ENCODE results near the gene MAP3K12.
A peak's percentile ranks its signal among the peaks of the same experiment; 100 is the strongest.

Gene MAP3K12

DNA sequence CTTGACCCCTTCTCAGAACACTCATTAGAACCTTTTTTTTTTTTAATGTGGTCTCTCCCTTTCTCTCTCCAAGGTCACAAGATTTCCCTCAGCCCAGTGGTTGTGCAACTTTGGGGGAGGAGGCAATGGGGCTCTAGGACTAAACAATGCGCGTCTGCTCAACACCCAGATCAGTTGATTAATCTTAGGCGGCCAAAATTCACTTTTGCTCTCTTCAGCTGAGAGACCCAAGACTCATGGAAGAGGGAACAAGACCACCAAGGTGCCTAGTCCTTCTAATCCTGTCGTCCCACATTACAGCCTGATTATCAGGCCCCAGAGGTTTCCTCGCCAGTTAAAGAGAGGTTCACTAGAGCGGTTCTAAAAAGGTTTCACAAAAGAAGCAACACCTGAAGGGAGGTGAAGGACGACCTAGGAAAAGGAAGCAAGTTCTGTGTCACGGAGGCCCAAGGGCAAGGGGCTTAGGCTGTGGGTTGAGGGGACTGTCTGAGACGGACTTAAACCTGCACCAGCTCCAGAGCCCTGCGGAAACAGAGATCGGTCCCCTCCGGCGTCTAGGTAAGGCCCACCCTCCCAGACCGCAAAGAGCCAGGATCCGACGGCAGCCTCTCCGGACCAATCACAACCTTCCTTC is 1.0 kb upstream of the MAP3K12 start:
- H3K36me3 ChIP-seq (ENCODE audit: control insufficient read depth in 1 of 2, insufficient read depth in 2 of 2, low read length in 2 of 2): peaks cover 1 to 10% of the 10 kb centered on the region in 2 donors
- H3K27ac ChIP-seq (ENCODE audit: low read length): peak overlapping the region; percentile 100
- peaks cover 21 to 35% of the 10 kb centered on the region in 2 donors for H3K4me1 ChIP-seq (ENCODE audit: control insufficient read depth in 1 of 2, insufficient read depth in 2 of 2, low read length in 2 of 2)
- H3K9me3 ChIP-seq (ENCODE audit: control insufficient read depth in 1 of 2, low read length in 2 of 2): no peaks in the 10 kb centered on the region
- H3K4me3 ChIP-seq (ENCODE audit: low read depth in 1 of 2, low read length in 2 of 2): peak overlapping the region; percentile 63 to 92
- H3K27me3 ChIP-seq (ENCODE audit: low read depth, low read length): no peaks in the 10 kb centered on the region

DNA sequence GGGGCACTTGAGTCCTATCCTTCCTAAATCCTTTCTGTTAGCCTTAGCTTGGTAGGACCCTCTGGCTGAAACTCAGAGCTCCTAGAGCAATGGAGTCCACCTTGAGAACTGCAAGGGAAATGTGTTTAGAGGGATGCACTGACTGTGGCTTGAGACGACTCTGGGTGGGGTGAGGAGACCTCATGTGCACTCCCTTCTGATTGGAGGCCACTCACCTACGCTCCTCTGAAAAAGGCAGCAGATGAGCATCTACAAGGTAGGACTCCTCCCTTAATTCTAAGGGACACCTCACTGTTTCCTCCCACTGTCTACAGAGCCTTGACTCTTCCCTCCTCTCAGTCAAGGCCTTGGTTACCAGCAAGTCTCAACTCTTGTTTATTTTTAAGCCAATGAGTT is 1.0 kb downstream of the MAP3K12 start:
- Histone ChIP-seq H3K27me3 (ENCODE audit: low read depth, low read length) (no peaks in the 10 kb centered on the region), H3K4me3 (ENCODE audit: low read depth in 1 of 2, low read length in 2 of 2) (peak overlapping the region; percentile 26 to 63)

DNA sequence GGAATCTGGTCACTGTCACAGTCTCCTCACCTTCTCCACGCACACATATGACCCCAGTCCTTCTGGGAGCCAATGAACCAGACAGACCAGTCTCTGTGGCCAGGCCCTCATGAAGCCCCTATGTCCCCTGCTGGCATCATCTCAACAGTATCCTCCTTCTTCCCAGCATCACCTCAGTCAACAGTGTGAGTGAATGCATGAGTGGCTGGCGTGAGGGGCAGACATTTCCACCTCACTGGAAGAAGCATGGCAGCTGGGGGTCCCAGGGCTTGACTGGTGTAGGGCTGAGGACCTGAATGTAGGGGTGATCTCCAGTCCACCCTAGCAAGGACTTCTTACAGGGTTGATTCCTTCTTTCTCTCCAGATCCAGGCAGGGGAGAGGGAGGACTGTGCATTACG is 1.8 kb downstream of the MAP3K12 start:
- Histone ChIP-seq H3K36me3 (ENCODE audit: control insufficient read depth in 1 of 2, insufficient read depth in 2 of 2, low read length in 2 of 2) (no peaks in the 10 kb centered on the region), H3K9me3 (ENCODE audit: control insufficient read depth in 1 of 2, low read length in 2 of 2) (no peaks in the 10 kb centered on the region), H3K4me1 (ENCODE audit: control insufficient read depth in 1 of 2, insufficient read depth in 2 of 2, low read length in 2 of 2) (peaks cover 28 to 41% of the 10 kb centered on the region in 2 donors), H3K4me3 (ENCODE audit: low read depth in 1 of 2, low read length in 2 of 2) (no peak overlapping the region), H3K27ac (ENCODE audit: low read length) (no peak overlapping the region), H3K27me3 (ENCODE audit: low read depth, low read length) (no peaks in the 10 kb centered on the region)

More for the DNA sequence above, 1.0 kb downstream of the MAP3K12 start:
- H3K4me1 ChIP-seq (ENCODE audit: control insufficient read depth in 1 of 2, insufficient read depth in 2 of 2, low read length in 2 of 2): peaks cover 28 to 44% of the 10 kb centered on the region in 2 donors
- peak overlapping the region; percentile 7 for H3K27ac ChIP-seq (ENCODE audit: low read length)
- no peaks in the 10 kb centered on the region for H3K36me3 ChIP-seq (ENCODE audit: control insufficient read depth in 1 of 2, insufficient read depth in 2 of 2, low read length in 2 of 2)
- H3K9me3 ChIP-seq (ENCODE audit: control insufficient read depth in 1 of 2, low read length in 2 of 2): no peaks in the 10 kb centered on the region

DNA sequence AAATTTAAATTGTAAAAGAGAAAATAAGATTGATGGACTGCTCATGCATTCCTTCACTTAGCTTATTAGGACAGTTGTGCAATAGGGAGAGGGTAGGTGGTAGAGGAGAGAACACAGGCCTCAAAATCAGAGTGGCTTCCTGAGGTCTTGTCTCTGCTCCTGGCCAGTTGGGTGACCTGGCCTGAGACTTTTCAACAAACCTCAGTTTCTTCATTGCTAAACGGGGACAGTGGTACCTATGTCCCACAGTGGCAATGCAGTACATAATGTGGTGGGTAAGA is 2.6 kb downstream of the MAP3K12 start:
- Histone ChIP-seq H3K36me3 (ENCODE audit: control insufficient read depth in 1 of 2, insufficient read depth in 2 of 2, low read length in 2 of 2) (no peaks in the 10 kb centered on the region), H3K4me1 (ENCODE audit: control insufficient read depth in 1 of 2, insufficient read depth in 2 of 2, low read length in 2 of 2) (peaks cover 23 to 39% of the 10 kb centered on the region in 2 donors), H3K9me3 (ENCODE audit: control insufficient read depth in 1 of 2, low read length in 2 of 2) (no peaks in the 10 kb centered on the region), H3K4me3 (ENCODE audit: low read depth in 1 of 2, low read length in 2 of 2) (no peak overlapping the region), H3K27me3 (ENCODE audit: low read depth, low read length) (no peaks in the 10 kb centered on the region), H3K27ac (ENCODE audit: low read length) (peak overlapping the region; percentile 29)

DNA sequence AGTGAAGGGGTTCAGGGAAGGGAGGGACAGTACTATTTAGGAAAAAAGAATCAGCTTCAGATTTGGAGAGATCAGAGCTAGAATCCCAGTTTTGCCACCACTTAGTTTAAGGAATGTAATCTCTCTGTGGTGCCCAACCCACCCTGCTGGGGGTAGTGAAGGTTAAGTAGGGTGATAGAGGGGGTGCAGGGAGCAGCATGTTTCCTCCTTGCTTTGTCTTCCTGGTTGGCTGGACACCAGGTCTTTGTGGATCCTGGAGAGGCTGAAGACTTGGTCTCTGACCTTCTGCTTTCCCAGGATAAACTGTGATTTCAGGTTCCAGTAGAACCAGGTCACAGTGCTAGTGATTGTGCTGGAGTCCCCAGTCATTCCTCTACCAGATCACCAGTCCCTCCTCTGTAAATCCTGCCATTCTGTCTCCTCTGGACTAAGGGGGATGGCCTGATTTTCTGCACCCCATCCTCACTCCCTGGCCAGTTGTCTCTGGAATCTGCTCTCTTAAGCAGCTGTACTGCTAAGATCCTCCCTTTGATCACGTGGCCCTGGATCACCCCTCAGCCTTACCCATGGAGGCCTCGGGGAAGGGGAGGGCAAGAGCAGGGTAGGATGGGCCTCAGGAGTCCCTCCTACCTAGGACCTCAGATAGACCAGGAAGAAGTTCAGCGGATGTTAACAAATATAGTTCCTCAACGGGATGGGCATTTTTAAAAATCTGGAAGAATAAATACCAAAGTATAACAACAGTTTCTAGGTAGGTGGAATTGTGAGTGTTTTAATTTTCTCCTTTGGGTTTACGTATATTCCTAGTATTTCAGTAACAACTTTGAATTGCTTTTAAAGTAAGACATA is 3.1 kb downstream of the MAP3K12 start:
- no peaks in the 10 kb centered on the region for H3K9me3 ChIP-seq (ENCODE audit: control insufficient read depth in 1 of 2, low read length in 2 of 2)
- no peaks in the 10 kb centered on the region for H3K36me3 ChIP-seq (ENCODE audit: control insufficient read depth in 1 of 2, insufficient read depth in 2 of 2, low read length in 2 of 2)
- H3K4me3 ChIP-seq (ENCODE audit: low read depth in 1 of 2, low read length in 2 of 2): no peak overlapping the region
- H3K27ac ChIP-seq (ENCODE audit: low read length): peak overlapping the region; percentile 29
- peaks cover 20 to 35% of the 10 kb centered on the region in 2 donors for H3K4me1 ChIP-seq (ENCODE audit: control insufficient read depth in 1 of 2, insufficient read depth in 2 of 2, low read length in 2 of 2)
- H3K27me3 ChIP-seq (ENCODE audit: low read depth, low read length): no peaks in the 10 kb centered on the region

DNA sequence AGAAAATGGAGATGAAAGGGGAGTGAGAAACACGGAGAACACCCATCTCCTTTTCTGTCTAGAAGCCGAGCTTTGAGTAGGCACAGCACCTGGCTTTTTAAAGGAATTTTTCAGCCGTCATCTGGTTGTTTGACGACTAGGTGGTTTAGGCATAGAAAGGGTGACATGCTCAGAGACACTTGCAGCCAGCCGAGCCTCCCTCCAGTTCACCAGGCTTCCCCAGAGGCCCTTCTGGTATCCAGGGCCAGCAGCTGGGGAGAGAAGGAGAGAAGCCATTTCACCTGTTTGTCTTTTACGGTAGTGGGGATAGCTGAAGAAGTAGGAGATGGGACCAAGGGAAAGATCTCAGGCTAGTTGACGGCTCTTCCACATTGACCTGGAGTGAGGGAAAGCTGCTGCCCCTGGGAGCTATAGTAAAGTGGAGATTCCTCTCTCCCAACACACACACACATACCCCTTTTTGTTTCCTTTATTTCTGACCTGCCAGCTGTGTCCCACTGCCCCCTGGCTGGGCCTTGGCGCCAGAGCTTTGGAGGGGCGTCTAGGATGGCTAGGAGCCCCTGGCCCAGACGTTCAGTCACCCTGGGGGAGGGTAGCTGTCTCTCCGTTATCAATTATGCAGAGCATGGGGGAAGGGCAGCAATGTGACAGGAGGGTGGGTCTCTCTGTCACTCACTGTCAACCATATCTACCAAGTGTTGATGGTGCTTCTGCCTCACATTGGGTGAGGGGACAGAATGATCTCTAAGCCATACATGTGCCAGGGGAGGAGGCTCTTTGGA is 5.5 kb downstream of the MAP3K12 start:
- no peaks in the 10 kb centered on the region for H3K36me3 ChIP-seq (ENCODE audit: control insufficient read depth in 1 of 2, insufficient read depth in 2 of 2, low read length in 2 of 2)
- peaks cover 14 to 32% of the 10 kb centered on the region in 2 donors for H3K4me1 ChIP-seq (ENCODE audit: control insufficient read depth in 1 of 2, insufficient read depth in 2 of 2, low read length in 2 of 2)

DNA sequence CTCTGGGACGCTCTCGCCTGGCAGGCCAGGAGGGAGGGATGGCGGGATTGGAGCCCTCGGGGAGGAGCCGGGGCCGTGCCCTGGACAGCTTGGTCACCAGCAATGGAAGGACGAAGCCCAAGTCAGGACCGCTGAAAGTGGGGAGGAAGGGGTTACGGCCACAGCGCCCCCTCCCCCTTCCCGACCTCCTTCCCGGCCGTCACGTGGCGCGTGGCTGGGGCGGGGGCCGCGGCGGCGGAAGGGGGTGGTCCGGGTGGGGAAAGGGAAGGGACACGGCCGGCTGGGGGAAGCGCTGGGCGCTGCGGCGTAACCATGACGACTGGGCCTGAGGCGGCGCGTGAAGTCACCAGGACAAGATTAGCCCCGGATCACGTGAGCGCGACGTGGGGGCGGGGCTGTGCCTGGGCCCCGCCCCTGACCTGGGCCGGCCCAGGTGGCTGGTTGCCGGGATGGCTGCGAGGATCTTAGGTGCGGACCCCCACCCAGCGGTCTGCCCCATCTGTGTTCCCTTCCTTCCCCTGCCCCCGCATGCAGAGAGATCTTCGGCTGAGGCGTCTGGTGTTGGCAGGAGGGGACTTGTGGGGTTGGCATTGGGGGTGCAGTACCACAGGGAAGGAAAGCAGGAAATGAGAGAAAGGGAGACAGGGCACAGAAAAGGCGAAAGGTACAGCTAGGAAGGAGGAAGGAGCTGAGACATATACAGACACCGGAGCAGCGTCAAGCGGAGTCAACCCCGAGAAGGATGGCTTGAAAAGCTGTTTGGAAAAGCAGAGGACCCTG is 6.2 kb downstream of the MAP3K12 start:
- Histone ChIP-seq H3K27me3 (ENCODE audit: low read depth, low read length) (no peaks in the 10 kb centered on the region), H3K27ac (ENCODE audit: low read length) (peak overlapping the region; percentile 77), H3K4me3 (ENCODE audit: low read depth in 1 of 2, low read length in 2 of 2) (peak overlapping the region; percentile 78 to 81), H3K9me3 (ENCODE audit: control insufficient read depth in 1 of 2, low read length in 2 of 2) (no peaks in the 10 kb centered on the region), H3K36me3 (ENCODE audit: control insufficient read depth in 1 of 2, insufficient read depth in 2 of 2, low read length in 2 of 2) (no peaks in the 10 kb centered on the region), H3K4me1 (ENCODE audit: control insufficient read depth in 1 of 2, insufficient read depth in 2 of 2, low read length in 2 of 2) (peaks cover 14 to 26% of the 10 kb centered on the region in 2 donors)

More for the DNA sequence above, 5.5 kb downstream of the MAP3K12 start:
- Histone ChIP-seq H3K27ac (ENCODE audit: low read length) (peak overlapping the region; percentile 77), H3K27me3 (ENCODE audit: low read depth, low read length) (no peaks in the 10 kb centered on the region), H3K9me3 (ENCODE audit: control insufficient read depth in 1 of 2, low read length in 2 of 2) (no peaks in the 10 kb centered on the region), H3K4me3 (ENCODE audit: low read depth in 1 of 2, low read length in 2 of 2) (peak overlapping the region; percentile 78 to 81)

DNA sequence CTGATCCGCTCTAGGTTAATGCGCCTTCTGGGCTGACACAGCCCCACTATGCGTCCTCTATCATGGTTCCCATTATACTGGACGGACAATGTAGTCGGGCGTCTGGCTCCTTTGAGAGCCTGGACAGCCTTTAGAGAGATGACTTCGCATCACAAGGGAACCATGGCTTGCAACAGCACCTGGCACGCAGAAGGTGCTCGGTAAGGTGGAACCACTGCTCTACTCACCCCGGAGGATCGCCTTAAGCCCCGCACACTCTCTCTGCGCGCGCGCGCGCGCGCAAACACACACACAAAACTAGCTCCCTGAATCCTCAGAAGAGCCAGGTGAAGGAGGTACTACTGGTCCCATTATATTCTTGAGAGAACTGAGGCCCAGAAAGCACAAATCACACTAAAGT is 7.1 kb downstream of the MAP3K12 start:
- Histone ChIP-seq H3K27ac (ENCODE audit: low read length) (peak overlapping the region; percentile 7), H3K36me3 (ENCODE audit: control insufficient read depth in 1 of 2, insufficient read depth in 2 of 2, low read length in 2 of 2) (peaks cover 4 to 5% of the 10 kb centered on the region in 2 donors), H3K4me1 (ENCODE audit: control insufficient read depth in 1 of 2, insufficient read depth in 2 of 2, low read length in 2 of 2) (peaks cover 14 to 22% of the 10 kb centered on the region in 2 donors), H3K27me3 (ENCODE audit: low read depth, low read length) (no peaks in the 10 kb centered on the region), H3K9me3 (ENCODE audit: control insufficient read depth in 1 of 2, low read length in 2 of 2) (no peaks in the 10 kb centered on the region), H3K4me3 (ENCODE audit: low read depth in 1 of 2, low read length in 2 of 2) (peak overlapping the region; percentile 67 to 78)

DNA sequence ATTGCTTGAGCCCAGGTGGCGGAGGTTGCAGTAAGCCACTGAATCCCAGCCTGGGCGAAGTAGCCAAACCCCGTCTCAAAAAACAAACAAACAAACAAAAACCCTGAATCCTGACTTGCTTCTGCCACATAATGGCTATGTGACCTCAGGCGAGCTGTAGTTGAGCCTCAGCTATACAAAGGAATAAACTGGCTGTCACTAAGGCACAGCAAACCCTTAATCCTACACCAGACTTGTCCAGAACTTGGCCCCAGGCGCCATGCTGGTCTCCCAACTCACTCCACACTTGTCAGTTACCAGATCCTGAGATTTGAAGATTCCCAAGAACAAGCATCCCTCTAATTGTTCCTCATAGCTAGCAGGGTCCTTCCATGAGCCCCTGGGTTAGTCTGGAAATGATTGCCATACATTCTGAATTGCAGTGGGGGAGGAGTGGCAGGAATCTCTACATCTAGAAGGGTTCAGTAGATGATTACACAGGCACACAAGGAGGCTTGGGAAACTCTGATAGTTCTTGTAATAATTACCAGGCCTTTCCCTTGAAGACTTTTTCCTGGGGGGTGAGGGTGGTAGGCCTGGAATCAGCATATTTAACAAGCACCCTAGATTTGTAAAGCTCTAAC is 9.9 kb downstream of the MAP3K12 start:
- Histone ChIP-seq H3K27ac (ENCODE audit: low read length) (no peak overlapping the region), H3K27me3 (ENCODE audit: low read depth, low read length) (no peaks in the 10 kb centered on the region), H3K36me3 (ENCODE audit: control insufficient read depth in 1 of 2, insufficient read depth in 2 of 2, low read length in 2 of 2) (peaks cover 24 to 33% of the 10 kb centered on the region in 2 donors), H3K9me3 (ENCODE audit: control insufficient read depth in 1 of 2, low read length in 2 of 2) (no peaks in the 10 kb centered on the region), H3K4me1 (ENCODE audit: control insufficient read depth in 1 of 2, insufficient read depth in 2 of 2, low read length in 2 of 2) (peaks cover 7 to 18% of the 10 kb centered on the region in 2 donors), H3K4me3 (ENCODE audit: low read depth in 1 of 2, low read length in 2 of 2) (no peak overlapping the region)

DNA sequence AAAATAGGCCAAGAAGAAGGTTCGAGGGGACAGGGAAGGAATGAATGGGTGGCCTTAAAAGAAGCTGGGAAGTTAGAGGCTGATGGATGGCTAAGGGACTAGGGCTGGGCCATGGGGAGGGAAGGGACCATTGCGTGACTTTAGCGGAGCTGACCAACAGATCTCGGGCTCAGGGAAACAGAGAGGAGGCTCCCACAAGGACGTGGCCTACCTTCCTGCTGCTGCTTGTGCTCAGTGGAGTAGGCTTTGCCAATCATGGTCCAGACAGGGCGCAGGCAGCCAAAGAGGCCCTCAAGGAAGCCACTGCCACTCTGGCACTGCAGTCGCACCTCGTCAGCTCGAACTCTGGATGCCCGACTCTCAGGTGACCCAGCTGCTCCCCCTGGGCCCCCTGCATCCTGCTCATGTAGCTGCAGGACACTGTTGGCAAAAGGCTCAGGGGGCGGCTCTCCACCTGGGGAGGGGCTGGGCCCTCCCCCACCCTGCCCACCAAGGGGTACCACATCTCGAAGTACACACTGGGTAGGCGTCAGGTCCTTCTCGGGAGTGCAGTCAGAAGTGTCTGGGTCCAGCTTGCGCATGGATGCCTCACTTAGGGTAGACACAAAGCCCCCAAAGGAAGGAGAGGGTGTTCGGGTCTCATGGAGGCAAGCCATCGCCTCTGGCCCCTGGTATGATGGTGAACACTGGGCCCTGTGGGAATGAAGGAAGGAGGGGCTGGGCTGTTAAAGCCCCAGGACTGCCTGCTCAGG is 12.3 kb downstream of the MAP3K12 start:
- peaks cover 42 to 56% of the 10 kb centered on the region in 2 donors for H3K36me3 ChIP-seq (ENCODE audit: control insufficient read depth in 1 of 2, insufficient read depth in 2 of 2, low read length in 2 of 2)
- no peaks in the 10 kb centered on the region for H3K9me3 ChIP-seq (ENCODE audit: control insufficient read depth in 1 of 2, low read length in 2 of 2)
- H3K4me1 ChIP-seq (ENCODE audit: control insufficient read depth in 1 of 2, insufficient read depth in 2 of 2, low read length in 2 of 2): peaks cover 0 to under 1% of the 10 kb centered on the region in 2 donors
- no peaks in the 10 kb centered on the region for H3K27me3 ChIP-seq (ENCODE audit: low read depth, low read length)
- H3K4me3 ChIP-seq (ENCODE audit: low read depth in 1 of 2, low read length in 2 of 2): no peak overlapping the region
- H3K27ac ChIP-seq (ENCODE audit: low read length): no peak overlapping the region
